ENCODE results near the gene FGD6. TPM values are rescaled to one million over a fixed set of nuclear protein-coding genes. Genes with fewer than 3 reads are reported as not detected.
A peak's percentile ranks its signal among the peaks of the same experiment; 100 is the strongest.
"Not testable (repeated sequence)": the region's sequence is repeated elsewhere in the genome, so short reads cannot be mapped to it uniquely, and the experiment has no call there.

The FGD6 gene
- total and polyA plus RNA-seq, 2 experiments from 2014 or later, result 10.4 to 17.2 TPM

GRCh38 chr12:95096378-95096777, 120.9 kb downstream of the FGD6 start:
- Histone ChIP-seq H3K9me2 (replicated peaks; ENCODE audit: insufficient read depth) (no peaks in the 10 kb centered on the region), H3K9me3 (ENCODE audit: low read depth) (no peaks in the 10 kb centered on the region), H3K4me2 (no peak overlapping the region), H4K20me1 (ENCODE audit: insufficient read depth, poor library complexity, severe bottlenecking) (no peaks in the 10 kb centered on the region), H3K27ac (peak overlapping the region; percentile 11), H3K4me1 (ENCODE audit: insufficient read depth) (peaks cover 30% of the 10 kb centered on the region), H3K27me3 (no peaks in the 10 kb centered on the region), H3K36me3 (replicated peaks; ENCODE audit: insufficient read depth, low read depth) (no peaks in the 10 kb centered on the region), H3K4me3 (no peak overlapping the region), H3K79me2 (no peaks in the 10 kb centered on the region), H2AFZ (no peak overlapping the region)
- 93% methylated on average over 2 of the region's 2 CpGs for WGBS (ENCODE audit: low lambda C conversion rate, missing lambda C conversion rate)
- TF ChIP-seq, protein P1, sequence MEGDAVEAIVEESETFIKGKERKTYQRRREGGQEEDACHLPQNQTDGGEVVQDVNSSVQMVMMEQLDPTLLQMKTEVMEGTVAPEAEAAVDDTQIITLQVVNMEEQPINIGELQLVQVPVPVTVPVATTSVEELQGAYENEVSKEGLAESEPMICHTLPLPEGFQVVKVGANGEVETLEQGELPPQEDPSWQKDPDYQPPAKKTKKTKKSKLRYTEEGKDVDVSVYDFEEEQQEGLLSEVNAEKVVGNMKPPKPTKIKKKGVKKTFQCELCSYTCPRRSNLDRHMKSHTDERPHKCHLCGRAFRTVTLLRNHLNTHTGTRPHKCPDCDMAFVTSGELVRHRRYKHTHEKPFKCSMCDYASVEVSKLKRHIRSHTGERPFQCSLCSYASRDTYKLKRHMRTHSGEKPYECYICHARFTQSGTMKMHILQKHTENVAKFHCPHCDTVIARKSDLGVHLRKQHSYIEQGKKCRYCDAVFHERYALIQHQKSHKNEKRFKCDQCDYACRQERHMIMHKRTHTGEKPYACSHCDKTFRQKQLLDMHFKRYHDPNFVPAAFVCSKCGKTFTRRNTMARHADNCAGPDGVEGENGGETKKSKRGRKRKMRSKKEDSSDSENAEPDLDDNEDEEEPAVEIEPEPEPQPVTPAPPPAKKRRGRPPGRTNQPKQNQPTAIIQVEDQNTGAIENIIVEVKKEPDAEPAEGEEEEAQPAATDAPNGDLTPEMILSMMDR (IDR thresholded peaks at IDR 0.05; ENCODE audit: poor library complexity), result no peak
- TF ChIP-seq EZH2phosphoT487 (IDR thresholded peaks at IDR 0.05; ENCODE audit: low read depth, severe bottlenecking, unreplicated experiment) (no peak), EZH2 (IDR thresholded peaks at IDR 0.05; ENCODE audit: borderline replicate concordance) (no peak)
- no peak for DNase-seq (ENCODE audit: low spot score)

GRCh38 chr12:95095866-95096265, 121.4 kb downstream of the FGD6 start:
- not testable (repeated sequence) for H3K79me2 ChIP-seq; H3K4me2 ChIP-seq; H3K36me3 ChIP-seq (replicated peaks; ENCODE audit: insufficient read depth, low read depth); H3K9me2 ChIP-seq (replicated peaks; ENCODE audit: insufficient read depth); H3K27me3 ChIP-seq; H4K20me1 ChIP-seq (ENCODE audit: insufficient read depth, poor library complexity, severe bottlenecking); DNase-seq (ENCODE audit: low spot score); H2AFZ ChIP-seq; H3K4me3 ChIP-seq; H3K9me3 ChIP-seq (ENCODE audit: low read depth); H3K27ac ChIP-seq
- H3K4me1 ChIP-seq (ENCODE audit: insufficient read depth), result peaks cover 30% of the 10 kb centered on the region
- 89% methylated on average over 2 of the region's 2 CpGs for WGBS (ENCODE audit: low lambda C conversion rate, missing lambda C conversion rate)

DNA sequence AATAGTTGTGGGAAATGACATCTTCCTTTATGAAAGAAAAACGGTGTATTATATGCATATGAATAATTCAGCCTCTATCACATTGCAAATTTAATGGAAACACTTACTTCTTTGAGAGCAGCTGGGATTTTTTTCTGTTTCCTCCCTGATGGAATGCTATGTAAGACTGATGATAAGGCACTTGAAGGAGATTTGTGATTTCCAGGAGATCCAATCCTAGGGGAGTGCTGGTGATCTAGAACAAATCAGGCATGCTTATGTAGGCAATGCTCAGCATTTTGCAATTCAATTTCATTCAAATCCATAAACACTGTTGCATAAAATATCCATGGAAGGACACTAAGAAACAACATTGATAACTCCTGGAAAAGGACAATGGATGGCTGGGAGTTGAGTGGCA, 127.8 kb downstream of the FGD6 start:
- H3K4me1 ChIP-seq (ENCODE audit: insufficient read depth), result no peaks in the 10 kb centered on the region
- no peaks in the 10 kb centered on the region for H3K79me2 ChIP-seq
- H3K9me3 ChIP-seq (ENCODE audit: low read depth), result no peaks in the 10 kb centered on the region
- DNase-seq (ENCODE audit: low spot score), result no peak
- H3K4me3 ChIP-seq, result no peak overlapping the region
- no peak overlapping the region for H3K4me2 ChIP-seq
- no peak for TF ChIP-seq EZH2 (IDR thresholded peaks at IDR 0.05; ENCODE audit: borderline replicate concordance)
- TF ChIP-seq, protein P1 (IDR thresholded peaks at IDR 0.05; ENCODE audit: poor library complexity), result no peak
- TF ChIP-seq EZH2phosphoT487 (IDR thresholded peaks at IDR 0.05; ENCODE audit: low read depth, severe bottlenecking, unreplicated experiment), result no peak
- H3K27ac ChIP-seq, result no peak overlapping the region
- H4K20me1 ChIP-seq (ENCODE audit: insufficient read depth, poor library complexity, severe bottlenecking), result no peaks in the 10 kb centered on the region
- 80% methylated on average over 1 of the region's 1 CpG for WGBS (ENCODE audit: low lambda C conversion rate, missing lambda C conversion rate)
- H3K36me3 ChIP-seq (replicated peaks; ENCODE audit: insufficient read depth, low read depth), result no peaks in the 10 kb centered on the region
- H3K9me2 ChIP-seq (replicated peaks; ENCODE audit: insufficient read depth), result no peaks in the 10 kb centered on the region
- H3K27me3 ChIP-seq, result no peaks in the 10 kb centered on the region
- H2AFZ ChIP-seq, result no peak overlapping the region

- no peak for TF ChIP-seq EZH2 (IDR thresholded peaks at IDR 0.05; ENCODE audit: borderline replicate concordance)
- TF ChIP-seq EZH2phosphoT487 (IDR thresholded peaks at IDR 0.05; ENCODE audit: low read depth, severe bottlenecking, unreplicated experiment), result no peak
- TF ChIP-seq, protein P1 (IDR thresholded peaks at IDR 0.05; ENCODE audit: poor library complexity), result no peak
- Histone ChIP-seq H3K27me3 (no peaks in the 10 kb centered on the region), H3K9me2 (replicated peaks; ENCODE audit: insufficient read depth) (no peaks in the 10 kb centered on the region), H3K4me3 (no peak overlapping the region), H3K36me3 (replicated peaks; ENCODE audit: insufficient read depth, low read depth) (no peaks in the 10 kb centered on the region), H3K27ac (no peak overlapping the region), H3K4me1 (ENCODE audit: insufficient read depth) (no peaks in the 10 kb centered on the region), H3K79me2 (no peaks in the 10 kb centered on the region), H4K20me1 (ENCODE audit: insufficient read depth, poor library complexity, severe bottlenecking) (no peaks in the 10 kb centered on the region), H3K4me2 (no peak overlapping the region), H3K9me3 (ENCODE audit: low read depth) (no peaks in the 10 kb centered on the region), H2AFZ (no peak overlapping the region)
- WGBS (ENCODE audit: low lambda C conversion rate, missing lambda C conversion rate), result 92% methylated on average over 3 of the region's 3 CpGs
- DNase-seq (ENCODE audit: low spot score), result no peak
Observed at GRCh38 chr12:95088379-95088778, 128.9 kb downstream of the FGD6 start.
